Measurements from ENCODE around the gene SLC25A42. TPM values are rescaled to one million over a fixed set of nuclear protein-coding genes. Genes with fewer than 3 reads are reported as not detected.

SLC25A42 gene
- total and polyA plus RNA-seq, 7 donors, result 4.6 to 40.2 (median 21.3) TPM

DNA sequence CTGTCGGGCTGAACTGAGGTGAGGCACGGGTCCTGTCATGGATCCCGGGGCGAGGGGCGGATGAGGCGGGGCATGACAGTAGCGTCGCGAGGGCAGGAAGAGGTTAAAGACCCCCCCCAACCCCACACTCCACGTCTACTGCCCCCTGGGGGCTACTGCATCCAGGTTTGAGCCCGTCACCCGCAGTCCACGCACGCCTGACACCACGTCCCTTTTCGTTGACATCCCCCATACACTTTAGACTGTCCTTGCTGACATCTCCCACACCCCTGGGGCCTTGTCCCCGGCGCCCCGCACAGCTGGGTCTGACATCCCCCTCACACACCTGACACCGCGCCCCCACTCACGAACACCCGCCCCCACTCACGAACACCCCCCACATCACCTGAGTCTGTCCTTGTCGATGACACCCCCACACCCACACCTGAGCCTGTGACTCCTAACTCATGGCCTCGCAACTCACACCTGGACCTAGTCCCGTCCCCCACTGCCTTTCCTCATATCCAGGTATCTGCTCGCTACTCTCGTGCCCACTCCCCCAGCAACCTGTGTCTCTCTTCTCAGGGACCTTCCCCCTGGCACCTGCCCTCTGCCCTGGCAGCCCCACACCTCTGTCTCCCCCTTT, 416 bp downstream of the SLC25A42 start:
- ATAC-seq, result no peak
- Histone ChIP-seq H3K27ac (peak overlapping the region; percentile 78), H3K36me3 (ENCODE audit: insufficient read depth in 1 of 2, low read depth in 1 of 2) (no peaks in the 10 kb centered on the region), H3K4me3 (peak overlapping the region; percentile 76), H3K9me3 (no peaks in the 10 kb centered on the region), H3K27me3 (ENCODE audit: insufficient read depth in 3 of 3, low read length in 2 of 3) (no peaks in the 10 kb centered on the region), H3K4me1 (peaks cover 64% of the 10 kb centered on the region)
- intact Hi-C loops (cut with DNase I), result no loop called here
- TF ChIP-seq, protein P1, sequence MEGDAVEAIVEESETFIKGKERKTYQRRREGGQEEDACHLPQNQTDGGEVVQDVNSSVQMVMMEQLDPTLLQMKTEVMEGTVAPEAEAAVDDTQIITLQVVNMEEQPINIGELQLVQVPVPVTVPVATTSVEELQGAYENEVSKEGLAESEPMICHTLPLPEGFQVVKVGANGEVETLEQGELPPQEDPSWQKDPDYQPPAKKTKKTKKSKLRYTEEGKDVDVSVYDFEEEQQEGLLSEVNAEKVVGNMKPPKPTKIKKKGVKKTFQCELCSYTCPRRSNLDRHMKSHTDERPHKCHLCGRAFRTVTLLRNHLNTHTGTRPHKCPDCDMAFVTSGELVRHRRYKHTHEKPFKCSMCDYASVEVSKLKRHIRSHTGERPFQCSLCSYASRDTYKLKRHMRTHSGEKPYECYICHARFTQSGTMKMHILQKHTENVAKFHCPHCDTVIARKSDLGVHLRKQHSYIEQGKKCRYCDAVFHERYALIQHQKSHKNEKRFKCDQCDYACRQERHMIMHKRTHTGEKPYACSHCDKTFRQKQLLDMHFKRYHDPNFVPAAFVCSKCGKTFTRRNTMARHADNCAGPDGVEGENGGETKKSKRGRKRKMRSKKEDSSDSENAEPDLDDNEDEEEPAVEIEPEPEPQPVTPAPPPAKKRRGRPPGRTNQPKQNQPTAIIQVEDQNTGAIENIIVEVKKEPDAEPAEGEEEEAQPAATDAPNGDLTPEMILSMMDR (IDR thresholded peaks at IDR 0.05), result no peak
- no peak for DNase-seq
- WGBS, 3 donors, result 1 to 5% (median 2%) methylated on average over 22 to 29 of the region's 29 CpGs

DNA sequence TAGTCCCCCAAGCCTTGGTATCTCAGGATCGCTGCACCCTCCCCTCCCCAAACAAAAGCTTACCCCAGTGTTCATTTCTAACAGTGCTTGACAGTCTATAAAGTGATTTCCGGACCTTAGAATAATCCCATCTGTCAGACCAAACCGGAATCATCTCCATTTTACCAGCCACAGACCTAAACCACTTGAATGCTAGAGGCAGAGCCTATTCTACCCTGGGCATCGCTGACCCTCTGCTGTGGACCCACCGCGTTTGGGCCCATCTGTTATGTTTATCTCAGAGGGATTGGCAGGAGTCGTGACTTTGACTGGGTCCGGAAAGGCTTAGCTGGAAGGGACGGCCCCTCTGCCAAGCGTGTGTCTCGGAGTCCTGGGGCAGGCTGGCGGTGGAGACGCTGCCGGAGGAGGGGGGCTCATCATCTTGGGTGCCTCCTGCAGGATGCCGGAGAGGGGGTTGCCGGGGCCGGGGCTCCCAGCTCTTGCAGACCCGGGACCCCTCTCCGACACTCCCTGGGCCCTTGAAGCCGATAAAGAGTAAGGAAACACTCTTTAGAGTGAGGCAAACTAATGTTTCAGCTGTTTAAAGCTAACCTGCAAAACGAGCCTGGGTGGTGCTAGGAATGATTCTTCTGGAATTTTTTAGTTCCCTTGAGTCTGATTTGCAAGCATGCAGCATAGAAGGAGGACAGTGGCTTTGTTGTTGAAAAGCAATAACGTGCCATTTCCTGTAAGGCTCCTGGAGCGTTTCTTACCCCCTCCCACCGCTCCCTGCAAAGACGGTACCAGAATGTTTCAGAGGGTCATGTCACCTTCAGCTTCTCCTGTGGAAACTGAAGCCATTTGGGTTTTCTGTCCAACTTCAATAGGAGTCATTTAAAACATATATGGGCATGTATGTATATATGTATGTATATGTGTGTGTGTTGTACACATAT, 1.3 kb downstream of the SLC25A42 start:
- Histone ChIP-seq H3K27ac (peak overlapping the region; percentile 78), H3K27me3 (ENCODE audit: insufficient read depth in 3 of 3, low read length in 2 of 3) (no peaks in the 10 kb centered on the region), H3K4me3 (peak overlapping the region; percentile 76), H3K9me3 (no peaks in the 10 kb centered on the region), H3K36me3 (ENCODE audit: insufficient read depth in 1 of 2, low read depth in 1 of 2) (no peaks in the 10 kb centered on the region), H3K4me1 (peaks cover 62% of the 10 kb centered on the region)
- TF ChIP-seq, protein P1 (IDR thresholded peaks at IDR 0.05), result no peak
- intact Hi-C loops (cut with DNase I), result no loop called here
- no peak for DNase-seq
- ATAC-seq, result no peak
- 2 to 3% (median 2%) methylated on average over 25 of the region's 25 CpGs for WGBS, 3 donors

DNA sequence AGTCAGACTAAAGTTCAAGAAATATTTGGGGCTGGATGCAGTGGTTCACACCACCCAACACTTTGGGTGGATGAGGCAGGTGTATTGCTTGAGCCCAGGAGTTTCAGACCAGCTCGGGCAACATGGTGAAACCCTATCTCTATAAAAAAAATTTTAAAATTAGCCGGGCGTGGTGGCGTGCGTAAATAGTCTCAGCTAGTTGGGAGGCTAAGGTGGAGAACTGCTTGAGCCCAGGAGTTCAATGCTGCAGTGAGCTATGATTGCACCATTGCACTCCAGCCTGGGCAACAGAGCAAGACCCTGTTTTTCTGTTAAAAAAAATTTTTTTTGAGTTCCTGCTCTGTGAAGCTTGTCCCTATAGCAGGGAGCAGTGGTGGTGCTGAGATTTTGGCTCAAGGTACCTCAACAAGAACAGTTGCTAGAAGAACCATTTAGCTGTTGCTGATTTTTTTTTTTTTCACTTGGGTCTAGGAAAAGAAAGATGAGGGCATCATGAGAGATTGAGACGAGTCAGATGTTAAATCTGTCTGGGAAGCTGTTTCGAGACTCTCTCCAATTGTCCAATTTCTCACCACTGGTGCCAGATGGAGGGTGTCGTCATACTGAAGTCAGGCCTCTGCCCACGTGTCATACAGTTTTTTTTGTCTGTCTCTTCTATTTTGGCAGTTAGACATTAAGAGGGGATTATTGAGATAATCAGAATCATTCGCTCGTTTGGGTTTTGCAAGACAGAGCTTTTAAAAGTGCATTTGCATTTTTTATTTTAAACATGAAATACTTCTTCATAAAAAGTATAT, 3.7 kb downstream of the SLC25A42 start:
- WGBS, 3 donors, result 27 to 38% (median 31%) methylated on average over 11 of the region's 11 CpGs
- intact Hi-C loops (cut with DNase I), result no loop called here
- TF ChIP-seq, protein P1 (IDR thresholded peaks at IDR 0.05), result no peak
- no peaks in the 10 kb centered on the region for H3K9me3 ChIP-seq
- DNase-seq, result peak; percentile 49 to 63
- H3K4me3 ChIP-seq, result peak overlapping the region; percentile 18
- H3K27ac ChIP-seq, result peak overlapping the region; percentile 87
- peak; percentile 24 to 66 (median 53) for ATAC-seq
- no peaks in the 10 kb centered on the region for H3K27me3 ChIP-seq (ENCODE audit: insufficient read depth in 3 of 3, low read length in 2 of 3)
- H3K36me3 ChIP-seq (ENCODE audit: insufficient read depth in 1 of 2, low read depth in 1 of 2), result no peaks in the 10 kb centered on the region
- H3K4me1 ChIP-seq, result peaks cover 44% of the 10 kb centered on the region

DNA sequence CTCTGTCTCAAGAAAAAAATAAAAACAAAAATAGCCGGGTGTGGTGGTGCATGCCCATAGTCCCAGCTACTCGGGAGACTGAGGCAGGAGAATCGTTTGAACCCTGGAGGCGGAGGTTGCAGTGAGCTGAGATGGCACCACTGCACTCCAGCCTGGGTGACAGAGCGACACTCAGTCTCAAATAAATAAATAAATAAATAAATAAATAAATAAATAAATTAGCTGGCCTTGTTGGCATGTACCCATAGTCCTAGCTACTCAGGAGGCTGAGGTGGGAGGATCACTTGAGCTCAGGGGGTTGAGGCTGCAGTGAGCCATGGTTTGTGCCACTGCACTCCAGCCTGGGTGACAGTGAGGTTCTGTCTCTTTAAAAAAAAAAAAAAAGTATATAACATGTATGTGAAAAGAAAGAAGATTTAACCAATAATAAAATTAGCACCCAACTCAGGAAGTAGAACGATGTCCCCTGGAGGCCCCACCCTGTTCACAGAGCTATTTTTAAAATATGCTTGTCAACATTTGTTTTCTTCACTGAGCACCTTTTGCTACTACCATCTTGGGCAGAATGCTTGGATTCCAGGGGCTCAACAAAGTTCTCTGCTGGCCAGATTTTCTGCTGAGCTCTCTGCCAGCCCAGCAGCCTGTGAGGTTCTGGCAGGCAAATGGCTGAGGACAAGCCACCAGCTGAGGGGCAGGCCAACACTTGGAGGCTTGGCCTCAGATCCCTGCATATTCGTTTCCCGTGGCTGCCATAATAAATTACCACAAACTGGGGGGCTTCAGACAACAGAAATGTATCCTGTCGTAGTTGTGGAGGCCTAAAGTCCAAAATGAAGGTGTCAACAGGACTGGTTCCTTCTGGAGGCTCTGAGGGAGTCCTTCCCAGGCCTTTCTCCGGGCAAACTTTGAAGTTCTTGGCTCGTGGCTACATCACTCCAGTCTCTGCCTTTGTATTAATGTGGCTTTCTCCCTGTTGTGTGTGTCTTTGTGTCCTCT, 5.2 kb downstream of the SLC25A42 start:
- Histone ChIP-seq H3K4me1 (peaks cover 41% of the 10 kb centered on the region), H3K9me3 (no peaks in the 10 kb centered on the region), H3K27ac (peak overlapping the region; percentile 87), H3K27me3 (ENCODE audit: insufficient read depth in 3 of 3, low read length in 2 of 3) (no peaks in the 10 kb centered on the region), H3K4me3 (peak overlapping the region; percentile 2), H3K36me3 (ENCODE audit: insufficient read depth in 1 of 2, low read depth in 1 of 2) (peaks cover 0 to 3% of the 10 kb centered on the region in 2 donors)
- peak in 3 of 4 donors; percentile 19 to 31 (median 22) for ATAC-seq
- peak in 1 of 2 donors; percentile 54 for DNase-seq
- TF ChIP-seq, protein P1 (IDR thresholded peaks at IDR 0.05), result no peak
- intact Hi-C loops (cut with DNase I), result no loop called here
- WGBS, 3 donors, result 38 to 49% (median 43%) methylated on average over 11 of the region's 11 CpGs

Data from psoas muscle (tissue), 8 donors.